Fibroblast of skin of back (primary cell): ENCODE results near the gene NEK9.
"Not testable (repeated sequence)": the region's sequence is repeated elsewhere in the genome, so short reads cannot be mapped to it uniquely, and the experiment has no call there.

Experiments
- DNase-seq: peaks from one replicate; pipeline ENCODE4 v3.0.0-alpha.2; 2013

Gene NEK9

DNA sequence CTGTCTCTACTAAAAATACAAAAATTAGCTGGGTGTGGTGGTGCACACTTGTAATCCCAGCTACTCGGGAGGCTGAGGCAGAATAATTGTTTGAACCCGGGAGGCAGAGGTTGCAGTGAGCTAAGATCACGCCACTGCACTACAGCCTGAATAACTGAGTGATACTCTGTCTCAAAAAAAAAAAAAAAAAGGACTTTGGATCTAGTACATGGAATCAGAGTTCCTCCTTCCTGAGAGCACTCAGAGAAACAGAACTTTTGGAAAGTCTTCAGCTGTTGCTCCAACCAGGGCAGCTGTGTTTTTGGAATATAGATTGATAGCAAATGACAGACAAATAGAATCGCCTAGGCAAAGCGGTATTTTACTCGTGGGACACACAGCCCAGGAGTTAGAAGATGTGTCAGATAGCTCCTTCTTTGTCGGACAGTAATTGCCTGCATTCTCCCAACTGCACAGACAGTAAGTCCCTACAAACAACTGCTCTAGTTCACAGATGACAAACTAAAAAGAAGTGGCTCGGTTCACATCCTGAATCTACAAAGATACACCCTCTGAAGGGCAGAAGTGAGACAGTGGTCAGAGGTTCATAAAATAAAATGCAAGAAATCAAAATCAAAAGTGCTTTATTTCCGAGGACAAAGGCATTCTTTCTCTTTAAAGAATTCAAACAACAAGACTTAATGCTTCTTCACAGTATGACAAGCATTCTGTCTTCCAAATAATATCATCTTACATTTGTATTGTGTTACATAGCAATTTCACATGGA lies 17.1 kb upstream of the NEK9 start:
- DNase-seq = no peak

DNA sequence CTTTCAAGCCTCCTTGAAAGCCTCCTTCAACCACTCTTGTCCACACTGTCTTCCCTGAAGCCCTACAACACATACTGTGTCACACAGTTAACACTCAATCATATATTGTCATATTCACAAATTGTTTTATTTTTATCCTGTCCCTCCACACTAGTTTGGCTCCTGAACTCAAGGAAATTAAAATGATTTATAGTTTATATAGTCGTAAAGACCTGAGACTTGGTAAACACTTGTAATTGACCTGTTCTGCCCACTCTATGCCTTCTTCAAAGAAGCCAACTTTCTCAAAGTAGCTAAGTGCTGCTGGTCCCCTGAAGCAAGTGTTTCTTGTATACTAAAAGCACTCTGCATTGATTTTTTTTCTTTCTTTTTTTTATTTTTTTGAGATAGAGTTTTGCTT lies 15.6 kb upstream of the NEK9 start:
- DNase-seq = no peak

DNA sequence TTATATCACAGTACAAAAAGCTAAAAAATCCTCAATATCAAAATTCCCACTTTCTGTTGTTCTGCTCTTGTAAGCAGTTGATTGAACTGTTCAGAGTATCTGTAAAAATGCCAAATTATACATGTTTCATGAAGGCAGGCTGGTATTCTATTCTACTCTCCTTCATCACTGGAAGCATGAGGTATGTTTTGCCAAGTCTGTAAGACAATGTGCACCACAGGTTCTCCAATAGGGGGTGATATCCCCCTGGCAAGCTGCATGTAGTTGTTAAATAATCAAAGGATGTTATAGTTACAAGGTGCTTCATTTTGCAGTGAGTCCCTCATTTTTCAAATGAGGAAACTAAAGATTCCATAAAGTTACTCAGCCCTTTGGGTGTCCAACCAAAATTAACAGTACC lies 15.1 kb upstream of the NEK9 start:
- no peak for DNase-seq

DNA sequence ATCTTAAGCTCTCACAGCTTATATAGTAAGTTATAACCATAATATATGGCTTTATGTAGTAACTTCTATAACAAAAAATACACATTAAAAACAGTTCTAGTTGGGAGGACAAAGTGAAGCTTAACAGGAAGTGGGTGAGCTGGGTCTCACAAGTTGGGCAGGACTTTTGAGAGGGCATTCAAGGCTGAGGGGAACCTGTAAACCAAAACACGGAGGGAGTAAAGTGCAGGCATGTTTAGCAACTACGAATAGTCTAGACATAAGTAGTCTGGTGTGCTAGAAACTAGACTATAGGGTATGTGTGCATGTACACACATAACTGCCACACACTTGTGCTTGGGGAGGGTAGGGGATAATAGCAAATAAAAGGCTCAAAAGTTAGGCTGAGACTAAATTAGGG lies 14.2 kb upstream of the NEK9 start:
- no peak for DNase-seq

DNA sequence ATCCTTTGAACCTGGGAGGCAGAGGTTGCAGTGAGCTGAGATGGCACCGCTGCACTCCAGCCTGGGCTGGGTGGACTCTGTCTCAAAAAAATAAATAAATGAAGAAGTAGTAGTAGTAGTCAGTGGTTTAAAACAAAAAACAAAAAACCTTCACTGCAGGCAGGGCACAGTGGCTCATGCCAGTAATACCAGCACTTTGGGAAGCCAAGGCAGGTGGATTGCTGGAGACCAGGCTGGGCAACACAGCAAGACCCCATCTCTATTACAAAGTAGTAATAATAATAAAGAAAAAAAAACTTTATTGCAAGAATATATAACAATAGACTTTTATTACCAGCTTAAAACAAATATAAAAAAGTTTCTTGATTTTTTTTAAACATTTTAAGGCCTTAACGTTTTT lies 13.8 kb upstream of the NEK9 start:
- DNase-seq = no peak

DNA sequence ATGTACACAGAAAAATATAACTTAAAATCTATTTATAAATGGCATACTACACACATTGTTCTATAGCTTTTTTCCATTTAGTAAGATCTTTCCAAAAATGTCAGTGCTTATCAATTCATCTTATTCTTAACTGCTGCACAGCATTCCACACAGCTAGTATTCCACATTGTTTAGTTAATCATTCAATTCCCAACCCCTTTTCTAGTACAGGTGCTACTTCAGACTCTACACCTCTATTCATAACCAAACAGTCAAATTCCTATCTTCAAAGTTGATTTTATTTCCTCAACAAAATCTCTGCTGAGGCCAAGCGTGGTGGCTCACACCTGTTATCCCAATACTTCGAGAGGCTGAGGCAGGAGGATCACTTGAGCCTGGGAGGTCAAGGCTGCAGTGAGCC lies 12.3 kb upstream of the NEK9 start:
- no peak for DNase-seq

DNA sequence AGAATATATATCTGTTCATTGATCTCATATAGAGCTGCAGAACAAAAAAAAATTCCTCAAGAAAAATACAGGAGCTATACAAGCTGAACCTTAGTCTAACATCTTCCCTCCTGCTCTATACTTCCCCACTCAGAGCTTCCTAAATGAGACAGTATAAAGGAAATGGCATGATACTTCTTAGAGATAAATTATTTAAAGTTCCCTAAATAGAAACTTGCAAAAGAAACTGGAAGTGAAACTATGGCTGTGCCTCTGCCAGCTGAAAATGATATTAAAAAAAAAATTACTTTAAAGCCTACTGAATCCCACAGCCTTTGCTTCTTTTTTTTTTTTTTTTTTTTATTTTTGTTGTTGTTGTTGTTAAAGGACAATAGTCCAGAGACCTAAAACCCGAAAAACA lies 11.6 kb upstream of the NEK9 start:
- no peak for DNase-seq

DNA sequence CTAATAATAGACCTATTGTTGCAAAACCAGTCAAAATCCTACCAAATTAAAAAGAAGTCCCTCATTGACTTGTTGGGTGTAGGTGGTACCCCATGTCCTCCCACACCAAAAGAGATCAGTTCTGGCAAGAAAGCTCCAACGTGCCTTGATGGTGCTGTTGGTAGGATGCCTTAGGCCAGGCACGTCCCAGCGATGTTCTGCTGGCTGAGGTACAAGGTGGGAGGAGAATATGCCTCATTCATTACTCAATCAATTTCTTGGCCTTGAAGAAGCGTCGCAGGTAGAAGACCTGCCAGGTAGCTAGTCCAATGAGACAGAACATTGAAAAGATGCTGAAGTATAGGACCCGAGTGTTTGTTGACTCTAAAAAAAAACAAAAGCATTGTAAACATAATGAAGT lies 7.8 kb upstream of the NEK9 start:
- no peak for DNase-seq

DNA sequence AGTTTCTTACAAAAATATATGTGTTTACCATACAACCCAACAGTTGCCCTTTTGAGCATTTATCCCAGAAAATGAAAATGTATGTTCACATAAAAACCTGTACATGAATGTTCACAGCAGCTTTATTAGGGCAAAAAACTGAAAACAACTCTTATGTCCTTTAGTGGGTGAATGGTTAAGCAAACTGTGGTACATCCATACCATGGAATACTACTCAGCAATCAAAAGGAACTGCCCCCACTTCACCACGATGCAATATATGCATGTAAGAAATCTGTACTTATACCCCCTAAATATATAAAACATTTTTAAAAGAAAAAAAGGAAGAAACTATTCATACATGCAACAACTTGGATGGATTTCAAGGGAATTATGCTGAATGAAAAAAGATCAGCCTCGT lies 6.7 kb upstream of the NEK9 start:
- no peak for DNase-seq

DNA sequence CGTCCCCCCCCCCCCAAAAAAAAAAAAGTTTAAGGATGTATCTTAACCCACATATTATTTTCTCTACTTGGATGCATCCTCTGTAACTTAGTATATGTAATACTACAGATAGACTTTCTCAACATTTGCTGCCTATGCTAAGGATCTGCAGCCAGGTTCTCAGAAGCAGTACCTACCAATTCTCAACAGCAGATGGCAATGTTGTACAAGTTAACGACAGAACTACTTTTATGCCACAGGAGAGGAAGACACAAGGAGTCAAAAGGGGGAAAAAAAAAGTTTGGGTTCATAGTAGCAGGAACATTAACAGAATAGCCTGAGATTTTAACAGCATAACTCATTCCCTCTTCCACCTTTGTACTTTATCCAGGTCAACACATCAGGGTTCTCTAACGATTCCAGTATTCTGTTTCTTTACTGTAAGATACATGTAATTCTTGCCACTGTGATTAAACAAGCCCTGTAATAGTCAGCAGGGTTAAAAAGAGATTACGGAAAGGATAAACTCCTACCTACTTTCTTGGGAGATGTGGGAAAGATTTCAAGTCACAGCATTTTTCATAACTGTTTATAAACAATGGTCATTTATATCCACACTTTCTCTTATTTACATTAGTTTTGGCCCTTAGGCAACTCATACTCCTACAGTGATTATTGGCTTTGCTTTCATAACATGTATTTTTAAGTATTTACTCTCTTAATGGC lies 5.7 kb upstream of the NEK9 start:
- DNase-seq = peak; percentile 71

DNA sequence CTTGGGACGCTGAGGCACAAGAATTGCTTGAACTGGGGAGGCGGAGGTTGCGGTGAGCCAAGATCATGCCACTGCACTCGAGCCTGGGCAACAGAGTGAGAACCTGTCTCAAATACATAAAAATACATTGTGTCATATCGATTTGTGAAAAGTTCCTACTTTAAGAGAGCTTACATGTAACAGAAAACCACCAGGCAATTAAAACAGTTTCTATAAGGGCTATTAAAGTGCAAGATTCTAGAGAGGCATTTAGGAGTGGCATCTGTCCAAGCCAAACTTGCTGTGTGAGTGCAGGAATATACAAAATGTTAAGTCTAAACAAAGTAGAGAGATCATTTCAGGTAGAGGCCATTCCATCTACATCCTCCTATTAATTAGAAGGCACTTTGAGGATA lies 1.7 kb upstream of the NEK9 start:
- no peak for DNase-seq

DNA sequence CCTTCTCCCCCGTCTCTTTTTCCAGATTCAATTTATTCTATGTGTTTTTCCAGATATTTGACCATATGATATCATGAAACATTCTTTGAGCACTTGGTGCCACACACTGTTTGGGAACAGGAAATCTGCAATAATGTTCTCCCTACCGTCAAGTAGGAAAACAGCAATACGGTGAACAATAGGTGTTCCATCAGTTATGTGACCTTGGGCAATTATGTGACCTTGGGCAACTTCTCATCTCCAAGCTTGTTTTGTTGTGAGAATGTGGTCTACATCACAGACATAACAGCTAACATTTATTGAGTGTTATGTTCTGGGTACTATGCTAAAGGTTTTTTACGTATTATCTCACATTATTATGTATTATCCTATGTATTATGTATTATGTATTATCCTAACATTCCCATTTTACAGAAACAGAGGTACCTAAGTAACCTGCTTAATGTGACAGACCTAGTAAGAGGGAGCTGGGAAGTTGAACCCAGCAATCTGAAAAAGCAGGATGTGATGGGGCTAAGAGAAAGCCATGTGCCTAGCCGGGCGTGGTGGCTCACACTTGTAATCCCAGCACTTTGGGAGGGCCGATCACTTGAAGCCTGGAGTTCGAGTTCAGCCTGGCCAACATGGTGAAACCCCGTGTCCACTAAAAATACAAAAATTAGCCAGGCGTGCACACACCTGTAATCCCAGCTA lies 1.2 kb upstream of the NEK9 start:
- no peak for DNase-seq

DNA sequence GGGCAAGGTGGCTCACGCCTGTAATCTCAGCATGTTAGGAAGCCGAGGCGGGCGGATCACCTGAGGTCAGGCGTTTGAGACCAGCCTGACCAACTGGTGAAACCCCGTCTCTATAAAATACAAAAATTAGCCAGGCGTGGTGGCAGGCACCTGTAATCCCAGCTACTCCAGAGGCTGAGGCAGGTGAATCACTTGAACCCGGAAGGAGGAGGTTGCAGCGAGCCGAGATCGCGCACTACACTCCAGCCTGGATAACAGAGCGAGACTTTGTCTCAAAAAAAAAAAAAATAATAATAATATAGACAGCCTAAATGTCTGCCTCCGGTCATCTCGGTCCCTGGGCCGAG lies 599 bp upstream of the NEK9 start:
- not testable (repeated sequence) for DNase-seq

DNA sequence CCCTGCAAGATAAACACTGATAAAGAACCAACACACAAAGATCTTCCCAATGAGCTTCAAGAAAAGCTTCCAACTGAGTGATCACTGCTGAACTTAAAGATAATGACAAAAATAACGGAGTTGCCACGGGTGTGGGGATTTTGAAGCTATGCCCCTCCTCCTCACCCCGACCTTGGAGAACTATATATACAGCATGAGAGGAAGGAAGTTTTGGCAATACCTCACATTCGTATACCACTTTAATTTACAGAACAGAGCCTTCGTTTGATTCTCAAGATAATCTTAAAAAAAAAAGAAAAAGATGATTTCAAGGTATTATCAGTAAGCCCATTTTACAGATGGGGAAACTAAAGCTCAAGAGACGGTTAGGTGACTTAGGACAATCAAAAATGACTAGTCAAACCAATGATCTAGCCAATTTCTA lies 715 bp downstream of the NEK9 start:
- no peak for DNase-seq

DNA sequence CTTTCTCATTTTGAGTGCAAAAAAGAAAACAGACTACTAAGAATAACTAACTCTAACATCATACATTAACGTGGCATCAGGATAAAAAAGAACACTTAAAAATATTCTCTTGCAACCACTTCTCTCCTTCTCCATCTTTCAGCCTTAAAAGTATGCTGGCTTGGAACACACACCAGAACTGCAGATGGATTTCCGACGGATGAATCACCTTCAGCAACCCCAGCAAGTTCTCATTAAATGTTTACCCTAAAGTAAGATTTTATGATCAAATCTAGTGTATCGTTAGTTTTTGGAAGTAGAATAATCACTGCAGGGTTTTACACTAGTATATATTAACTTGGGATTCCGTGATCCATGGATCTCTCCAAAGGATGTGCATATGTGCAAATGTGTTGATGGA lies 1.2 kb downstream of the NEK9 start:
- DNase-seq = peak; percentile 72

DNA sequence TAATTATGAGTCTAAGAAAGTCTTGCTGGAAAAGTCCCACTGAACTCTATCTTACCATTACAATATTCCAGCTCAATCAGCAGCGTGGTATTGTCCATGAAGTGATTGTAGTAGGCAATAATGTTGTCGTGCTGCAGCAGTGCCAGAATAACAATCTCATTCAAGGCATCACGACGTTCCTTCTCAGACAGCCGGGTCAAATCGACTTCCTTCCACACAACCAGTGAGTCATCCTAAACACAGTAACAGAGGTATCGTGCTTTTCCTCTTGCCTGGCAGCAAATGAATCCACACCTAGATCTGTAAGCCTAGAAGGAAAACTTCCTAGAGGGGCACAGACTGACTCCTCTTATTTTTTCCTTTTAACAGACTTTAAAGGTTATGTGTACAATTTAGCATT lies 2.9 kb downstream of the NEK9 start:
- peak; percentile 36 for DNase-seq

DNA sequence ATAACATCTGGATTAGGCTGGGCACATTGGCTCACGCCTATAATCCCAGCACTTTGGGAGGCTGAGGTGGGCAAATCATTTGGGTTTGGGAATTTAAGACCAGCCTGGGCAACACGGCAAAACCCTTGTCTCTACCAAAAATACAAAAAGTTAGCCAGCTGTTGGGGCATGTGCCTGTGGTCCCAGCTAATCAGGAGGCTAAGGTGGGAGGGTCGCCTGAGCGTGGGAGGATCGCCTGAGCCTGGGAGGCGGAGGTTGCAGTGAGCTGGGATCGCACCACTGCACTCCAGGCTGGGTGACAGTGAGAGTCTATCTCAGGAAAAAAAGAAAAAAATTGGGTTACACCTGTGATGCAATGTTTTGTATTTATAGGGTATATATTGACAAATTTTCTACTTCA lies 5.3 kb downstream of the NEK9 start:
- no peak for DNase-seq

DNA sequence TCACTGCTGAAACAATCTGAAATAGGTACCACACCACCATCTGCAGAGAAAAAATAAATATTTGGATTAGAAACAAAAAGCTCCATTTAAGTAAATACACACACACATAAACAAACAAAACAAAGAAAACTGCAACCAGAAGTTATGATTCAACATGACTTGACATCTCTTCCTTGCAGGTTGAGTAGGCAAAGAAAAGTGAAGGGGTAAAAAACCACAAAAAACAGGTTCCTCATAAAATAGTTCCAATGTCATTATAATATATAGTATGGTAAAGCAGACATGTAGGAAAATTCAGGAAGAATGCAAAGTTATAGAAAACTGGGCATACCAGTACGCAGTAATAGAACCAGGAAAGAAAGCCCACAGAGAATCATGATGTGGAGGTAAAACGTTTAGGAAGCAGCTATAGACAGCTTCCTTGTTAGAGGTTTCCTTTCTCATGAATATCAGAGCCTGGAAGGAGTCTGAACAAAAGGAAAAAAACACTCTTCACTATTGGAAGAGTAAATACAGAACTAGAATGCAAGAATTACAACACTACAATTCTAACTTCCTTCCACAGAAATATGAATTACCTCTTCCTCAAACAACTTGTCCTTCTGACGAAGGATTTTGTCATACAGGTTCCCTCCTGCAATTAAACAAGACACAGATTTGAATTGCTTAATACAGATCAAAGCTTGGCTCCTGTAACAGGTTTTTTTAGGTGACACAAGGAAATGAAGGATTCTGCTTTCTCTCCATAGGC lies 6.1 kb downstream of the NEK9 start:
- DNase-seq = no peak

DNA sequence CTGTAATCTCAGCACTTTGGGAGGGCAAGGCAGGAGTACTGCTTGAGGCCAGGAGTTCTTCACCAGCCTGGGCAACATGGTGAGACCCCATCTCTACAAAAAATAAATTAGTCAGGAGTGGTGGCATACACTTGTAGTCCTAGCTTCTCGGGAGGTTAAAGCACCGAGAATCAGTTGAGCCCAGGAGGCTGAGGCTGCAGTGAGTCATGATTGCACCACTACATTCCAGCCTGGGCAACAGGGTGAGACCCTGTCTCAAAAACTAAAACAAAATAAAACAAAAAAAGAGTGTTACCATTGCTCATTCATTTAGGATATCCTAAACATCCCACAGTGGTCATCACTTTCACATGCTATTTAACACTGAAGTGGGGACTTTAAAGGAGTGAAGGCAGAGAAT lies 7.8 kb downstream of the NEK9 start:
- peak; percentile 45 for DNase-seq

DNA sequence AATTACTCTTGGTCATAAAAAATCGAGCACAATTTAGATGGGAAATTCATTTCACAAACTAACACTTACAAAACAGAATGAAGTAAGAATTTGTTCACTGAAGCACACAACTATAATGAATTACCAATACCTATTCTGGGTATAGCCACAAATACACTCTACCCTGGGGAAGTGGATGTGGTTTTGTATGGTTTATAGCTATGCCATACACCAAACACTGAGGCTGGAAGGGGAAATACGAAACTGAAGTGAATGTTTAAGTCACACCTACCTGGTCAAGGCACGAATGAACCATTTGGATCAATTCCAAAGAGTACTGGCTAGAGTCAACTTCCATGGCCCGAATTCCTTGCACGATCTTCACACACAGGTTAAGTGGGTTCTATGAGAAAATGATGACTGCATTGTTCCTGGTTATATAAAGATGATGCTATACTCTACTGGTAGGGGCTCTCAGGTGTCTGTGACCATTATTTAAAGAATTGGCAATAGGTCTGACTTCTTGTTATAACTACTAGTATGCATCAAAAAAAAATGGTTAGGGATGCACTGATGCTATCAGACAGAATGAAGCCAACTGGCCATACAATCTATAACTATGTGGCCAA lies 12.8 kb downstream of the NEK9 start:
- DNase-seq = no peak

DNA sequence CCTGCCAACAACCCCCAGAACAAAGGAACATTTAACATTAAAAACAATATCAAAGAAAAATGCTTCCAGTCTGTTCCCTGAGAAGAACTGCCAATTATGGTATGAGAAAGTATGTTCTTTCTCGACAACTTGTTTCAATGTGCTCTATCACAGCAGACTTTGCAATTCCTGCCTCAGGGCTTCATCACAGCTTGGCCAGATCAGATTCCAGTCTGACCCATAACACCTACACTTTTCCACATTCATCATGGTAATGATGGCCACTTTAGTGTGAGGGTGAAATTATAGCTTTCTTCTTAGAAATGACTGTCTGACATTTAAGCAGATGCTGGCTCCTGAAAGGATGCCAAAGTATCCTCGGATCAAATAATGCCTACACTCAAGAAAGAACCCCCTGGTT lies 17.0 kb downstream of the NEK9 start:
- DNase-seq = no peak

DNA sequence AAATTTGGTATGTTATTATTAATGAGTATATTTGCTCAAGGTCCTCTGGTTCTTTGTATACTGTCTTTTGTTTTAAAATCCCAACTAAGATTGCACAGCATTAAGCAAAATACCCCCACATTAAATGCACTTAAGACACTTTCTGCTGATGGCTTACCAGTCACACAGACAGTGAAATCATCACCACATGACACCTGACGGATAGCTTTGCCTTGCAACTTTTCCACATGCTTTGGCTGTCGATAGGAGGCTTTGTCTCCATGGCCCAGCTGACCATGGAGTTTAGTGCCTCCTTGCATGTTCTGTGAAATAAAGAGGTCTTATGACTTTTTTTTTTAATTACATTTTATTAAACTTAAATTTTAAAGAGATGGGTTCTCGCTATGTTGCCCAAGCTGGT lies 19.7 kb downstream of the NEK9 start:
- DNase-seq = no peak

DNA sequence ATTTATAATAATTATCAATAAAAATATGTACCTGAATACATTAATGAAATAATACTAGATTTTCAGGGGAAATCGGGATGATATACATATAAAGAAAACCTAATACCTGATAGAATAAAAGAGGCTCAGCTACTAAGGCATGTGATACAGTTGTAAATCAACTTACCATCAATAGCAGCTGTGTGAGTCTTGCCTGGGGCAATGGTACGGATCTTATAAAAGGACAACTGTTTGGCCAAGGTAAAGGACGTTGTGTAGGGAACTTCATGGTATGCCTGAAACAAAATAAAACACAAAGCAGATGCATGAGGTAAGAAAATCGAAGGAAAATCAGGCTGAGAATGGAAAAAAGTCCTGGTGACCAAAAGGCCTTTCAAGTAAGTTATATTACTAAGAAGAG lies 25.4 kb downstream of the NEK9 start:
- no peak for DNase-seq
